Loucy (cell line): ENCODE data around the gene PRCP.

Experiments used
- CTCF ChIP-seq: fragments of 200-600 bp; sonication (generic); conservative IDR thresholded peaks from 2 replicates; pipeline ENCODE4 v1.5.1; 2014; ENCODE audit warnings: mild to moderate bottlenecking, antibody characterized with exemption, low read length
- EZH2phosphoT487 ChIP-seq: fragments of 200-600 bp; IDR thresholded peaks from 2 replicates; pipeline ENCODE4 v1.6.1; 2018; ENCODE audit warnings: antibody characterized with exemption, mild to moderate bottlenecking, moderate library complexity, borderline replicate concordance

- TF ChIP-seq CTCF: no peak
- no peak for TF ChIP-seq EZH2phosphoT487
Observed at GRCh38 chr11:82829101-82829500, 71.1 kb downstream of the PRCP start.
